Esophagus squamous epithelium (tissue), 5 donors: Measurements from ENCODE around the gene DIS3L2. TPM values are rescaled to one million over a fixed set of nuclear protein-coding genes. Genes with fewer than 3 reads are reported as not detected.
"Not testable (repeated sequence)": the region's sequence is repeated elsewhere in the genome, so short reads cannot be mapped to it uniquely, and the experiment has no call there.

Experiments
- DNase-seq: peaks from one replicate; lab custom pipeline; 2025; lab: John Stamatoyannopoulos, UW
- H3K27ac ChIP-seq, 4 donors: fragments of 200-600 bp; sonication (generic); one replicate each; pipeline ENCODE4 v1.5.1; 2016 to 2019; ENCODE audit warnings: mild to moderate bottlenecking in 1 of 4
- H3K27me3 ChIP-seq, 4 donors: fragments of 200-600 bp; sonication (generic); 1 replicate in 3 of 4; 2 replicates in 1 of 4; pipeline versions ENCODE4 v1.5.1 to v1.6.0; 2017 to 2021; ENCODE audit warnings: antibody characterized with exemption in 1 of 4
- H3K36me3 ChIP-seq, 3 donors: fragments of 200-600 bp; sonication (generic); one replicate each; pipeline ENCODE4 v1.5.1; 2016 to 2019
- H3K4me1 ChIP-seq, 3 donors: fragments of 200-600 bp; sonication (generic); one replicate each; pipeline ENCODE4 v1.5.1; 2017 to 2019
- H3K4me3 ChIP-seq, 4 donors: fragments of 200-600 bp; sonication (generic); 1 replicate in 3 of 4; 2 replicates in 1 of 4; pipeline ENCODE4 v1.5.1; 2016 to 2019; ENCODE audit warnings: mild to moderate bottlenecking in 2 of 4, moderate library complexity in 1 of 4
- H3K9me3 ChIP-seq, 3 donors: fragments of 200-600 bp; sonication (generic); one replicate each; pipeline ENCODE4 v1.5.1; 2016 to 2019
- POLR2A ChIP-seq, 4 donors: fragments of 450-650 bp; IDR thresholded peaks; one replicate each; pipeline ENCODE4 v1.6.1; 2017; ENCODE audit warnings: antibody characterized with exemption in 4 of 4, mild to moderate bottlenecking in 4 of 4, moderate library complexity in 3 of 4
- WGBS, 2 donors: methylation state at CpG; one replicate each; pipeline ENCODE4 v1.1.5; 2018; 5-methylcytosine and 5-hydroxymethylcytosine counted together
- intact Hi-C: fragments of 100-400 bp; cut with DNase I; formaldehyde crosslinking; loops from one replicate; pipeline ENCODE4 v1.15.0; 2022
- total RNA-seq, 4 donors: library from RNA; depleted of rRNA; stranded (reverse); fragments of >200 nt; gene quantifications; one replicate each; pipeline ENCODE4 v1.1.0, GENCODE V29; 2016
- TF ChIP-seq, protein P1 (sequence below), 6 experiments: fragments of 450-650 bp in 4 of 6; fragments of 200-600 bp in 2 of 6; sonication (generic) in 2 of 6; IDR thresholded peaks; one replicate each; pipeline ENCODE4 v1.5.1; 2016 to 2019; ENCODE audit warnings: antibody characterized with exemption in 6 of 6, mild to moderate bottlenecking in 4 of 6, moderate library complexity in 4 of 6
- donor health status: DM: yes; HTN: yes; CAD: no.

Gene DIS3L2
- total RNA-seq, 4 donors from 2014 or later = 14.5 to 42.8 (median 32.4) TPM

DNA sequence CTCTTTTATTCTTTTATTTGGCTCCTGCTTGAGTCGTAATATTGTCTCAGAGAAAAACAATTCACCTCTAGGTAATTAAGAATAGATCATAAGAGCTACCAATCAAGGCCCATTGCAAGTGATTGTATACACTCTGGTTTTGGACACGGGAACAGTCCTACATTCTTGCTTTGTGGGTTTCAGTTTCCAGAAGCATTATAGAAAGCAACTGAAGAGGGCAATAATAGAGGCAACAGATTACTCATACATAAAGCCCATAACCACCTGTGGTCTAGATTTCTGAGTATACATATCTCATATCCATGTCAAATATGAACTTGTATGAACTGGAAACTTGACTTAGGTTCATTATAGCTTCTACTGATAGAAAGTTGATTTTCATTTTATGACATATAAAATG lies 65.4 kb downstream of the DIS3L2 start:
- intact Hi-C loops = no loop called here
- no peak for TF ChIP-seq POLR2A (IDR thresholded peaks at IDR 0.05)
- TF ChIP-seq, protein P1, sequence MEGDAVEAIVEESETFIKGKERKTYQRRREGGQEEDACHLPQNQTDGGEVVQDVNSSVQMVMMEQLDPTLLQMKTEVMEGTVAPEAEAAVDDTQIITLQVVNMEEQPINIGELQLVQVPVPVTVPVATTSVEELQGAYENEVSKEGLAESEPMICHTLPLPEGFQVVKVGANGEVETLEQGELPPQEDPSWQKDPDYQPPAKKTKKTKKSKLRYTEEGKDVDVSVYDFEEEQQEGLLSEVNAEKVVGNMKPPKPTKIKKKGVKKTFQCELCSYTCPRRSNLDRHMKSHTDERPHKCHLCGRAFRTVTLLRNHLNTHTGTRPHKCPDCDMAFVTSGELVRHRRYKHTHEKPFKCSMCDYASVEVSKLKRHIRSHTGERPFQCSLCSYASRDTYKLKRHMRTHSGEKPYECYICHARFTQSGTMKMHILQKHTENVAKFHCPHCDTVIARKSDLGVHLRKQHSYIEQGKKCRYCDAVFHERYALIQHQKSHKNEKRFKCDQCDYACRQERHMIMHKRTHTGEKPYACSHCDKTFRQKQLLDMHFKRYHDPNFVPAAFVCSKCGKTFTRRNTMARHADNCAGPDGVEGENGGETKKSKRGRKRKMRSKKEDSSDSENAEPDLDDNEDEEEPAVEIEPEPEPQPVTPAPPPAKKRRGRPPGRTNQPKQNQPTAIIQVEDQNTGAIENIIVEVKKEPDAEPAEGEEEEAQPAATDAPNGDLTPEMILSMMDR (IDR thresholded peaks at IDR 0.05) = no peak
- Histone ChIP-seq H3K4me1 (peaks cover 0 to 8% (median 4%) of the 10 kb centered on the region in 3 donors), H3K9me3 (no peaks in the 10 kb centered on the region), H3K27me3 (no peaks in the 10 kb centered on the region), H3K4me3 (no peak overlapping the region), H3K36me3 (peaks cover 0 to 72% (median 3%) of the 10 kb centered on the region in 3 donors), H3K27ac (no peak overlapping the region)
- WGBS, 2 donors = 88 to 100% methylated on average over 2 of the region's 2 CpGs
- no peak for DNase-seq

DNA sequence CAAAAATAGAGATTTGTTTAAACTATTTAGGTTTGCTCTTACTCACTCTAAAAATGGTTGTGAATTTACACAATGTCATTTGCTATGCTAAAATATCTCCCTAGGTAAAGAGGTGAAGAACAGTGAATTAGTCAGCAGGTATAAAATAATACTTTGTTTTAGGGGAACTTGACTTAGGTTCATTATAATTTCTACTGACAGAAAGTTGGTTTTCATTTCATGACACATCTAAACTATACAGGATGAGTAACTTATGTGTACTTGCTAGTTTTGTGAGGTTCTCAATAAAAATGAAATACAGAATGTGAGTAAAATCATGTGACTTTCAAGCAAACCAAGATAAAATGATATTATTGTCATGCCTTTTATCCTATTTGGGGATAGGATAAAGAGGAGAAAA lies 66.0 kb downstream of the DIS3L2 start:
- DNase-seq = no peak
- TF ChIP-seq, protein P1 (IDR thresholded peaks at IDR 0.05) = no peak
- no peak for TF ChIP-seq POLR2A (IDR thresholded peaks at IDR 0.05)
- intact Hi-C loops = no loop called here
- Histone ChIP-seq H3K4me1 (peaks cover 0 to 8% (median 4%) of the 10 kb centered on the region in 3 donors), H3K36me3 (peaks cover 0 to 69% (median 3%) of the 10 kb centered on the region in 3 donors), H3K27ac (no peak overlapping the region), H3K9me3 (no peaks in the 10 kb centered on the region), H3K4me3 (no peak overlapping the region), H3K27me3 (no peaks in the 10 kb centered on the region)

DNA sequence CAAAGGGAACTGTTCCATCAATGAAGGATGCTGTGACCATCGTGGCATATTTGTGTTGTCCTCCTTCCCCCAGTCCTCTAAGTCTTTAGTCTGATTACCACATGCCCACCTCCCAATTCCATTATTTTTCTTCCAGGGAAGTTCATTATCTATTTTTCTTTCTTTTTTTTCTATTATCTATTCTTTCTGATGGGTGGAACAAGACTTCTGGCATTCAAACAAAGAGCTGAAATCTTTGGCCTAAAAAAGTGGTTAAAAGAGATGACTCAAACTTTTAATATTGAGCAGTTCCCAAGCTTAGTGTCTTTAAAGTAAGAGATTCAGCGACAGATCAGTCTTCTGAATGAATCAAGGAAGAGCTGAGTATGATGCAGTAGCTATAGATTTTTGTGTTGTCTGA lies 66.6 kb downstream of the DIS3L2 start:
- Histone ChIP-seq H3K9me3 (no peaks in the 10 kb centered on the region), H3K36me3 (peaks cover 0 to 69% (median 3%) of the 10 kb centered on the region in 3 donors), H3K4me1 (peaks cover 0 to 8% (median 4%) of the 10 kb centered on the region in 3 donors), H3K27me3 (no peaks in the 10 kb centered on the region), H3K27ac (no peak overlapping the region), H3K4me3 (no peak overlapping the region)
- TF ChIP-seq POLR2A (IDR thresholded peaks at IDR 0.05) = no peak
- TF ChIP-seq, protein P1 (IDR thresholded peaks at IDR 0.05) = no peak
- 90 to 95% methylated on average over 2 of the region's 2 CpGs for WGBS, 2 donors
- intact Hi-C loops = no loop called here
- DNase-seq = no peak

DNA sequence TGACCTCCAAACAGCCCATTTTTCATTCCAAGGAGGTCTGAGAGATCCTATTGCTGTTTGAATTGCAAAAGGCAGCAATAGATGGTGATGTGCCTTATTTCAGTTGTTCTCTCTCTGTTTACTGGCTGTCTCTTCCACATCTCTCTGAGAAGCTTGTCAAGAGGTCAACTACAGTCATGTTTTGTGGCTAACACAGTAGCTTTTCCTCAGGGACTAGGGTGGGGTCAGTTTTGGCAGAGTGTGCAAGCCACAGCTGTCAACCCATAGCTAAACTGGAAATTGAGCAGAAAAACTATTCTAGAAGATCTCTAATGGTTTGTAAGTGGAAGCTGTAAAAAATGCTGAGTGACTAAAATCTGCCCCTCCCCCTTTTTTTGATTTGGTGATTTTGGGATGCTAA lies 67.1 kb downstream of the DIS3L2 start:
- intact Hi-C loops = no loop called here
- Histone ChIP-seq H3K36me3 (peaks cover 0 to 63% (median 2%) of the 10 kb centered on the region in 3 donors), H3K4me3 (no peak overlapping the region), H3K9me3 (no peaks in the 10 kb centered on the region), H3K27ac (no peak overlapping the region), H3K4me1 (peaks cover 0 to 8% (median 4%) of the 10 kb centered on the region in 3 donors), H3K27me3 (no peaks in the 10 kb centered on the region)
- no peak for TF ChIP-seq POLR2A (IDR thresholded peaks at IDR 0.05)
- DNase-seq = no peak

DNA sequence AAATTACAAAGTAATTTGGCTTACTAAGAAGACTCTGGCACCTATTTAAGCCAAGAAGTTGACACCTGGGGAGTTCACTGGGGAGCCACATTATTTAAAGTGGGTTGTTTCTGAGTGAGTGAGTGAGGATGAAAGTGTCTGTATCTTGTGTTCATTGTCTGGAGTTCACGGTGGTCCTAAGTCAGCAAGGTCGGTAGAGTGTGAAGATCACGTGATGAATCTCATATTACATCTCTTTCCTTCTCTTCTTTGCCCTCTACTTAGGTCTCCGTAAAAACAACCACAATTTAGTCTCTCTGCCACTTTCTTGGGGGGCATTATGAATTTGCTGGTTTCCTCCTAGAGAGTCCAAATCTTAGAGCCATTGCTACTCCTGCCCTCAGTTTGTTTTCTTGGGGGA lies 67.8 kb downstream of the DIS3L2 start:
- Histone ChIP-seq H3K36me3 (peaks cover 0 to 56% (median 0%) of the 10 kb centered on the region in 3 donors), H3K4me1 (peaks cover 0 to 8% (median 4%) of the 10 kb centered on the region in 3 donors), H3K4me3 (no peak overlapping the region), H3K27ac (no peak overlapping the region), H3K27me3 (no peaks in the 10 kb centered on the region), H3K9me3 (no peaks in the 10 kb centered on the region)
- TF ChIP-seq, protein P1 (IDR thresholded peaks at IDR 0.05) = no peak
- TF ChIP-seq POLR2A (IDR thresholded peaks at IDR 0.05) = no peak
- WGBS, 2 donors = 63 to 72% methylated on average over 4 of the region's 4 CpGs
- intact Hi-C loops = no loop called here
- DNase-seq = no peak

DNA sequence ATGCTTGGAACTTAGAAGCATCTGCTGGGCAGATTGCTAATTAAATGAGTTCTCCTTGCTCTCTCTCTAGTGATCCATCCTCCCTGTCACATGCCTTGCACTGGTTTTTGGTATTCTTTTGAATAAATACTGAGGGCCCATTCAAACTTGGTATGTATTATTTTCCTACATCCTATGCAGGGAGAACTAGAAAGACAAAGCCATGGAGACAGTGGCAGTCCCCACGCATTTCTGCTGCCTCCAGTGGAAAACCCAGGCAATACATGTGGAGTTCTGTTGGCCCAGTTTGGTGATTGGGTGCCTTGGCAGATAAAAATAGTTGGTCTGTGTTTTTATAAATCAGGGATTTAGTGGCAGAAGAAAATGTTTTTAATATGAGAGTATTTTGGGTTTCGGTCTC lies 68.7 kb downstream of the DIS3L2 start:
- no peak for DNase-seq
- Histone ChIP-seq H3K36me3 (peaks cover 0 to 54% (median 0%) of the 10 kb centered on the region in 3 donors), H3K27ac (no peak overlapping the region), H3K4me3 (no peak overlapping the region), H3K4me1 (peaks cover 0 to 8% (median 4%) of the 10 kb centered on the region in 3 donors), H3K27me3 (no peaks in the 10 kb centered on the region), H3K9me3 (peaks cover 0 to 5% (median 3%) of the 10 kb centered on the region in 3 donors)
- intact Hi-C loops = no loop called here
- WGBS, 2 donors = 79 to 89% methylated on average over 2 of the region's 2 CpGs
- TF ChIP-seq POLR2A (IDR thresholded peaks at IDR 0.05) = no peak
- TF ChIP-seq, protein P1 (IDR thresholded peaks at IDR 0.05) = peak in 3 of 6 experiments; percentile 4 to 49 (median 18)

DNA sequence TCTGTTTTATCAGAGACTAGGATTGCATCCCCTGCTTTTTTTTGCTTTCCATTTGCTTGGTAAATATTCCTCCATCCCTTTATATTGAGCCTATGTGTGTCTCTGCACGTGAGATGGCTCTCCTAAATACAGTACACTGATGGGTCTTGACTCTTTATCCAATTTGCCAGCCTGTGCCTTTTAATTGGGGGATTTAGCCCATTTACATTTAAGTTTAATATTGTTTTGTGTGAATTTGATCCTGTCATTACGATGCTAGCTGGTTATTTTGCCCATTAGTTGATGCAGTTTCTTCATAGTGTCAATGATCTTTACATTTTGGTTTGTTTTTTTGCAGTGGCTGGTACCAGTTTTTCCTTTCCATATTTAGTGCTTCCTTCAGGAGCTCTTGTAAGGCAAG lies 73.8 kb downstream of the DIS3L2 start:
- peaks cover 0 to 52% (median 0%) of the 10 kb centered on the region in 3 donors for H3K36me3 ChIP-seq
- intact Hi-C loops, DNase-seq, H3K27me3 ChIP-seq, H3K27ac ChIP-seq, H3K4me3 ChIP-seq: not testable (repeated sequence)
- 92 to 95% methylated on average over 2 of the region's 2 CpGs for WGBS, 2 donors
- H3K9me3 ChIP-seq = peaks cover 0 to 16% (median 4%) of the 10 kb centered on the region in 3 donors
- peaks cover 0 to 19% (median 0%) of the 10 kb centered on the region in 3 donors for H3K4me1 ChIP-seq

DNA sequence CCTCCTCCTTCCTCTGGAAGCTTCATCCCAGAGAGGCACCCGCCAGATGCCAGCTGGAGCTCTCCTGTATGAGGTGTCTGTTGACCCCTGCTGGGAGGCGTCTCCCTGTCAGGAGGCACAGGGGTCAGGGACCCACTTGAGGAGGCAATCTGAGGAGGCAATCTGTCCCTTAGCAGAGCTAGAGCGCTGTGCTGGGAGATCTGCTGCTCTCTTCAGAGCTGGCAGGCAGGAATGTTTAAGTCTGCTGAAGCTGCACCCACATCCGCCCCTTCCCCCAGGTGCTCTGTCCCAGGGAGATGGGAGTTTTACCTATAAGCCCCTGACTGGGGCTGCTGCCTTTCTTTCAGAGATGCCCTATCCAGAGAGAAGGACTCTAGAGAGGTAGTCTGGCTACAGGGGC lies 75.4 kb downstream of the DIS3L2 start:
- Histone ChIP-seq H3K4me1 (peaks cover 0 to 29% (median 3%) of the 10 kb centered on the region in 3 donors), H3K36me3 (peaks cover 0 to 42% (median 0%) of the 10 kb centered on the region in 3 donors), H3K9me3 (peaks cover 0 to 16% (median 4%) of the 10 kb centered on the region in 3 donors)
- DNase-seq, H3K27me3 ChIP-seq, H3K27ac ChIP-seq, H3K4me3 ChIP-seq, intact Hi-C loops: not testable (repeated sequence)
- no CpG with 5 or more reads among the region's 4 CpGs for WGBS, 2 donors
